Esophagus squamous epithelium (tissue), 5 donors: ENCODE results near the gene DOCK1. TPM values are rescaled to one million over a fixed set of nuclear protein-coding genes. Genes with fewer than 3 reads are reported as not detected.

Experiments
- DNase-seq: peaks from one replicate; lab custom pipeline; 2025; lab: John Stamatoyannopoulos, UW
- H3K27ac ChIP-seq, 4 donors: fragments of 200-600 bp; sonication (generic); one replicate each; pipeline ENCODE4 v1.5.1; 2016 to 2019; ENCODE audit warnings: mild to moderate bottlenecking in 1 of 4
- H3K27me3 ChIP-seq, 4 donors: fragments of 200-600 bp; sonication (generic); 1 replicate in 3 of 4; 2 replicates in 1 of 4; pipeline versions ENCODE4 v1.5.1 to v1.6.0; 2017 to 2021; ENCODE audit warnings: antibody characterized with exemption in 1 of 4
- H3K36me3 ChIP-seq, 3 donors: fragments of 200-600 bp; sonication (generic); one replicate each; pipeline ENCODE4 v1.5.1; 2016 to 2019
- H3K4me1 ChIP-seq, 3 donors: fragments of 200-600 bp; sonication (generic); one replicate each; pipeline ENCODE4 v1.5.1; 2017 to 2019
- H3K4me3 ChIP-seq, 4 donors: fragments of 200-600 bp; sonication (generic); 1 replicate in 3 of 4; 2 replicates in 1 of 4; pipeline ENCODE4 v1.5.1; 2016 to 2019; ENCODE audit warnings: mild to moderate bottlenecking in 2 of 4, moderate library complexity in 1 of 4
- H3K9me3 ChIP-seq, 3 donors: fragments of 200-600 bp; sonication (generic); one replicate each; pipeline ENCODE4 v1.5.1; 2016 to 2019
- CTCF ChIP-seq, 6 experiments: fragments of 450-650 bp in 4 of 6; fragments of 200-600 bp in 2 of 6; sonication (generic) in 2 of 6; IDR thresholded peaks; one replicate each; pipeline ENCODE4 v1.5.1; 2016 to 2019; ENCODE audit warnings: antibody characterized with exemption in 6 of 6, mild to moderate bottlenecking in 4 of 6, moderate library complexity in 4 of 6
- POLR2A ChIP-seq, 4 donors: fragments of 450-650 bp; IDR thresholded peaks; one replicate each; pipeline ENCODE4 v1.6.1; 2017; ENCODE audit warnings: antibody characterized with exemption in 4 of 4, mild to moderate bottlenecking in 4 of 4, moderate library complexity in 3 of 4
- WGBS, 2 donors: methylation state at CpG; one replicate each; pipeline ENCODE4 v1.1.5; 2018; 5-methylcytosine and 5-hydroxymethylcytosine counted together
- intact Hi-C: fragments of 100-400 bp; cut with DNase I; formaldehyde crosslinking; loops from one replicate; pipeline ENCODE4 v1.15.0; 2022
- total RNA-seq, 4 donors: library from RNA; depleted of rRNA; stranded (reverse); fragments of >200 nt; gene quantifications; one replicate each; pipeline ENCODE4 v1.1.0, GENCODE V29; 2016
- donor health status: DM: yes; HTN: yes; CAD: no.

Gene DOCK1
- total RNA-seq, 4 donors from 2014 or later, result 31.8 to 83.4 (median 49.8) TPM

- Histone ChIP-seq H3K4me1 (no peaks in the 10 kb centered on the region), H3K9me3 (no peaks in the 10 kb centered on the region), H3K27ac (no peak overlapping the region), H3K4me3 (no peak overlapping the region), H3K36me3 (peaks cover 0 to 87% (median 1%) of the 10 kb centered on the region in 3 donors), H3K27me3 (no peaks in the 10 kb centered on the region)
- DNase-seq, result no peak
- intact Hi-C loops, result no loop called here
- no peak for TF ChIP-seq POLR2A (IDR thresholded peaks at IDR 0.05)
- no peak for TF ChIP-seq CTCF (IDR thresholded peaks at IDR 0.05)
- WGBS, 2 donors, result 86 to 90% methylated on average over 6 of the region's 11 CpGs
Measured at GRCh38 chr10:127413326-127413725, 508.1 kb downstream of the DOCK1 start.

GRCh38 chr10:127414024-127414423 is 508.8 kb downstream of the DOCK1 start:
- H3K36me3 ChIP-seq, result peaks cover 0 to 88% (median 5%) of the 10 kb centered on the region in 3 donors
- H3K9me3 ChIP-seq, result no peaks in the 10 kb centered on the region
- no peak overlapping the region for H3K4me3 ChIP-seq
- DNase-seq, result no peak
- no peak overlapping the region for H3K27ac ChIP-seq
- intact Hi-C loops, result no loop called here
- no peaks in the 10 kb centered on the region for H3K27me3 ChIP-seq
- 88% methylated on average over 9 of the region's 9 CpGs for WGBS, 2 donors
- H3K4me1 ChIP-seq, result no peaks in the 10 kb centered on the region
- TF ChIP-seq POLR2A (IDR thresholded peaks at IDR 0.05) (no peak), CTCF (IDR thresholded peaks at IDR 0.05) (no peak)

GRCh38 chr10:127415116-127415515 is 509.9 kb downstream of the DOCK1 start:
- H3K27me3 ChIP-seq, result no peaks in the 10 kb centered on the region
- no peak overlapping the region for H3K27ac ChIP-seq
- no peak for DNase-seq
- 81 to 92% methylated on average over 8 to 9 of the region's 9 CpGs for WGBS, 2 donors
- H3K9me3 ChIP-seq, result no peaks in the 10 kb centered on the region
- intact Hi-C loops, result no loop called here
- H3K36me3 ChIP-seq, result peaks cover 0 to 88% (median 5%) of the 10 kb centered on the region in 3 donors
- TF ChIP-seq CTCF (IDR thresholded peaks at IDR 0.05), result no peak
- TF ChIP-seq POLR2A (IDR thresholded peaks at IDR 0.05), result no peak
- no peaks in the 10 kb centered on the region for H3K4me1 ChIP-seq
- H3K4me3 ChIP-seq, result no peak overlapping the region

GRCh38 chr10:127415901-127416581 is 510.8 kb downstream of the DOCK1 start:
- H3K4me1 ChIP-seq, result no peaks in the 10 kb centered on the region
- no peak for DNase-seq
- H3K4me3 ChIP-seq, result no peak overlapping the region
- peaks cover 0 to 88% (median 5%) of the 10 kb centered on the region in 3 donors for H3K36me3 ChIP-seq
- TF ChIP-seq CTCF (IDR thresholded peaks at IDR 0.05) (no peak), POLR2A (IDR thresholded peaks at IDR 0.05) (no peak)
- H3K9me3 ChIP-seq, result no peaks in the 10 kb centered on the region
- H3K27ac ChIP-seq, result no peak overlapping the region
- H3K27me3 ChIP-seq, result no peaks in the 10 kb centered on the region
- intact Hi-C loops, result no loop called here
- WGBS, 2 donors, result 89 to 92% methylated on average over 7 to 10 of the region's 12 CpGs

GRCh38 chr10:127417031-127417430 is 511.8 kb downstream of the DOCK1 start:
- peaks cover 0 to 88% (median 5%) of the 10 kb centered on the region in 3 donors for H3K36me3 ChIP-seq
- H3K4me3 ChIP-seq, result no peak overlapping the region
- intact Hi-C loops, result no loop called here
- H3K4me1 ChIP-seq, result no peaks in the 10 kb centered on the region
- 80 to 98% methylated on average over 5 to 6 of the region's 10 CpGs for WGBS, 2 donors
- no peak for DNase-seq
- no peak overlapping the region for H3K27ac ChIP-seq
- no peaks in the 10 kb centered on the region for H3K9me3 ChIP-seq
- no peaks in the 10 kb centered on the region for H3K27me3 ChIP-seq
- TF ChIP-seq POLR2A (IDR thresholded peaks at IDR 0.05) (no peak), CTCF (IDR thresholded peaks at IDR 0.05) (no peak)
